ENCODE results near the gene SIPA1. TPM values are rescaled to one million over a fixed set of nuclear protein-coding genes. Genes with fewer than 3 reads are reported as not detected.
A peak's percentile ranks its signal among the peaks of the same experiment; 100 is the strongest.

SIPA1 gene
- total and polyA plus RNA-seq, 2 of the 13 experiments (the other 11 are each of a cell fraction or from before 2014, with no cell fraction given), result 5.8 to 7.7 TPM

DNA sequence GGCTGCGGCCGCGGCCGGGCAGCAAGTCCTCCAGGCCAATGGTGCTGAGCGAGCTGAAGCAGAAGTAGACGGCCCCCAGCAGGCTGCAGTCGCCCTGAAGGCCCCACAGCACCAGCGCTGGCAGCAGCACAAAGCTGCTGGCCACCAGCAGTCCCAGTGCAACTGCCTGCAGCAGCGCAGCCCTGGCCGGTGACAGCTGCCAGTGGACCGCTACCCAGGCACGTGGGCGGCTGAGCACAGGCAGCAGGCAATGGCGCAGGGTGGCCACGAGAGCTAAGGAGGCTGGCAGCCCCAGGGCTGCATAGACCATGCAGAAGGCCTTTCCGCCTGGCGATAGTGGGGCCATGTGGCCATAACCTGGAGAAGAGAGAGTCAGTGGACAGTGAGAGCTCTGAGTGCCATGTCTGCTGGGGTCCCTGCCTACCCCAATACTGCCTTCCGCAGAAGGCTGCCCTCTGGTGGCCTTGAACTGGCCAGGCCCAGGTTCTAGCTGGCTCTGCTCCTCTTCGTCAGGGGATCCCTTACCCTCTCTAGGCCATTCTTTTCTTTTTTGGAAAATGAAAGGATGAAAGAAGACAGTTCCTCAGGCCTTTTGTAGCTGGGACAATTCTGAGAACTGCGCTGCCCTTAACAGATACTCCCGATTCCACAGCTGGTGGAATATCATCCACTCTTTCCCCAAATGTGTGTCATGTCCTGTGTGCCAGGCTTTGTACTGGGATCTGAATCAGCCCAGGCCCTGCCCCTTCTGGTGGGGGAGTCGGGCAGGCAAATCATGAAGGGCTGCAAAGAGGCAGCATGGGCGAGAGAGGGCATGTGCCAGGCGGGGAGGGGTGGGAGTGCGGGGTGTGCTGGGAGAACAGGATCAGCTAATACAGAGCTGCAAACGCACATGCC lies 44.1 kb upstream of the SIPA1 start (continued):
- peak; percentile 62 for TF ChIP-seq AGO2 (optimal IDR thresholded peaks at IDR 0.05; ENCODE audit: low read depth, low read length)
- no peak for TF ChIP-seq ZNF891 (CRISPR knock-in tag; IDR thresholded peaks at IDR 0.05)
- TF ChIP-seq CHCHD3 (CRISPR knock-in tag; IDR thresholded peaks at IDR 0.05), result no peak
- TF ChIP-seq ZNF710 (CRISPR knock-in tag; IDR thresholded peaks at IDR 0.05; ENCODE audit: borderline replicate concordance), result no peak
- TF ChIP-seq ESRRA (CRISPR knock-in tag; IDR thresholded peaks at IDR 0.05; ENCODE audit: low read depth), result no peak
- no peak for TF ChIP-seq TARDBP (CRISPR knock-in tag; IDR thresholded peaks at IDR 0.05)
- TF ChIP-seq CBX2 (IDR thresholded peaks at IDR 0.05; ENCODE audit: low read depth, low read length), result no peak
- TF ChIP-seq CBX2 (CRISPR knock-in tag; IDR thresholded peaks at IDR 0.05; ENCODE audit: low read depth), result no peak
- TF ChIP-seq XBP1 (CRISPR knock-in tag; IDR thresholded peaks at IDR 0.05), result no peak
- no peak for TF ChIP-seq JUN (CRISPR knock-in tag; IDR thresholded peaks at IDR 0.05)
- no peak for TF ChIP-seq CC2D1A (CRISPR knock-in tag; IDR thresholded peaks at IDR 0.05)
- no peak for TF ChIP-seq ZNF430 (CRISPR knock-in tag; IDR thresholded peaks at IDR 0.05)
- no peak for TF ChIP-seq HES4 (CRISPR knock-in tag; IDR thresholded peaks at IDR 0.05; ENCODE audit: borderline replicate concordance)
- no peak for TF ChIP-seq ZNF773 (CRISPR knock-in tag; IDR thresholded peaks at IDR 0.05; ENCODE audit: borderline replicate concordance)
- TF ChIP-seq ZNF816 (CRISPR knock-in tag; IDR thresholded peaks at IDR 0.05; ENCODE audit: borderline replicate concordance), result no peak
- TF ChIP-seq CTCF (CRISPR knock-in tag; IDR thresholded peaks at IDR 0.05), result peak; percentile 82
- 0 out of 2 replicates have a peak, but pooled peaks have one; percentile 34 for TF ChIP-seq FOXO4 (CRISPR knock-in tag; conservative IDR thresholded peaks at IDR 0.05)
- TF ChIP-seq SRSF4 (IDR thresholded peaks at IDR 0.05; ENCODE audit: low read depth, low read length, poor library complexity, severe bottlenecking), result no peak
